H9 (cell line): ENCODE data around the gene DCAF6. TPM values are rescaled to one million over a fixed set of nuclear protein-coding genes. Genes with fewer than 3 reads are reported as not detected.

Source experiments
- DNase-seq: peaks from one replicate; pipeline ENCODE4 v3.0.0-alpha.2; 2017
- H2AFZ ChIP-seq: one replicate; pipeline ENCODE4 v1.6.1; 2013; ENCODE audit warnings: mild to moderate bottlenecking, low read length, control low read depth, moderate library complexity
- H2AK5ac ChIP-seq: 2 replicates; pipeline ENCODE4 v1.6.1; 2013; ENCODE audit warnings: low read length, control low read depth, mixed read lengths; ENCODE audit not compliant: insufficient read length
- H2BK120ac ChIP-seq: one replicate; pipeline ENCODE4 v1.6.1; 2013; ENCODE audit warnings: low read depth, mild to moderate bottlenecking, low read length, control low read depth, inconsistent platforms; ENCODE audit not compliant: poor library complexity, severe bottlenecking
- H2BK12ac ChIP-seq: 2 replicates; pipeline ENCODE4 v1.6.1; 2013; ENCODE audit warnings: low read length, control low read depth, mixed read lengths, low read depth; ENCODE audit not compliant: insufficient read length
- H2BK15ac ChIP-seq: 2 replicates; pipeline ENCODE4 v1.6.1; 2013; ENCODE audit warnings: low read depth, low read length, control low read depth
- H2BK20ac ChIP-seq: one replicate; pipeline ENCODE4 v1.6.1; 2013; ENCODE audit warnings: low read depth, mild to moderate bottlenecking, low read length, control low read depth, inconsistent platforms; ENCODE audit not compliant: poor library complexity, severe bottlenecking
- H2BK5ac ChIP-seq: 2 replicates; pipeline ENCODE4 v1.6.1; 2013; ENCODE audit warnings: low read length, control low read depth, mixed read lengths; ENCODE audit not compliant: insufficient read length
- H3K14ac ChIP-seq: 2 replicates; pipeline ENCODE4 v1.6.1; 2013; ENCODE audit warnings: low read length, control low read depth; ENCODE audit not compliant: insufficient read depth
- H3K18ac ChIP-seq: 2 replicates; pipeline ENCODE4 v1.6.1; 2013; ENCODE audit warnings: low read depth, mild to moderate bottlenecking, mixed read lengths, low read length, control low read depth; ENCODE audit not compliant: insufficient read length
- H3K23ac ChIP-seq: 2 replicates; pipeline ENCODE4 v1.6.1; 2013; ENCODE audit warnings: low read length, control low read depth, mixed read lengths, low read depth; ENCODE audit not compliant: insufficient read length
- H3K23me2 ChIP-seq: 2 replicates; pipeline ENCODE4 v1.6.1; 2013; ENCODE audit warnings: low read depth, mild to moderate bottlenecking, mixed read lengths, low read length, control low read depth; ENCODE audit not compliant: insufficient read length, poor library complexity, severe bottlenecking
- H3K27ac ChIP-seq: 2 replicates; pipeline ENCODE4 v1.5.1; 2013; ENCODE audit warnings: low read length, control low read depth, mixed read lengths, low read depth; ENCODE audit not compliant: insufficient read length
- H3K27me3 ChIP-seq: 2 replicates; pipeline ENCODE4 v1.6.1; 2013; ENCODE audit warnings: low read length, control low read depth, inconsistent platforms; ENCODE audit not compliant: insufficient read depth
- H3K4ac ChIP-seq: 2 replicates; pipeline ENCODE4 v1.6.1; 2013; ENCODE audit warnings: low read depth, mild to moderate bottlenecking, control low read depth, inconsistent platforms, low read length, moderate library complexity
- H3K4me1 ChIP-seq: 2 replicates; pipeline ENCODE4 v1.6.1; 2013; ENCODE audit warnings: low read length, control low read depth, inconsistent platforms; ENCODE audit not compliant: insufficient read depth
- H3K4me2 ChIP-seq: 2 replicates; pipeline ENCODE4 v1.6.1; 2013; ENCODE audit warnings: low read length, control low read depth, mixed read lengths; ENCODE audit not compliant: insufficient read length, insufficient read depth
- H3K56ac ChIP-seq: 2 replicates; pipeline ENCODE4 v1.6.1; 2013; ENCODE audit warnings: low read depth, mild to moderate bottlenecking, mixed read lengths, low read length, control low read depth; ENCODE audit not compliant: insufficient read length
- H3K79me1 ChIP-seq: 2 replicates; pipeline ENCODE4 v1.6.1; 2013; ENCODE audit warnings: low read depth, mild to moderate bottlenecking, moderate library complexity, low read length, control low read depth, inconsistent platforms; ENCODE audit not compliant: insufficient read depth, poor library complexity, severe bottlenecking
- H3K79me2 ChIP-seq: 2 replicates; pipeline ENCODE4 v1.6.1; 2013; ENCODE audit warnings: low read length, control low read depth, inconsistent platforms; ENCODE audit not compliant: insufficient read depth
- H3K9ac ChIP-seq: 2 replicates; pipeline ENCODE4 v1.6.1; 2013; ENCODE audit warnings: low read length, control low read depth, mixed read lengths; ENCODE audit not compliant: insufficient read length; ENCODE audit errors: extremely low read depth
- H3K9me3 ChIP-seq: one replicate; pipeline ENCODE4 v1.6.1; 2013; ENCODE audit warnings: low read depth, low read length, inconsistent platforms; ENCODE audit not compliant: control insufficient read depth
- H3T11ph ChIP-seq: one replicate; pipeline ENCODE4 v1.6.1; 2013; ENCODE audit warnings: mild to moderate bottlenecking, low read length, control low read depth, inconsistent platforms
- H4K20me1 ChIP-seq: one replicate; pipeline ENCODE4 v1.6.1; 2013; ENCODE audit not compliant: control insufficient read depth, insufficient read length, insufficient read depth
- H4K5ac ChIP-seq: 2 replicates; pipeline ENCODE4 v1.6.1; 2013; ENCODE audit warnings: low read depth, mild to moderate bottlenecking, mixed read lengths, low read length, control low read depth; ENCODE audit not compliant: insufficient read length
- H4K8ac ChIP-seq: replicated peaks from 2 replicates; pipeline ENCODE4 v1.6.1; 2013; ENCODE audit warnings: low read length, control low read depth, mixed read lengths, low read depth; ENCODE audit not compliant: insufficient read length
- H4K91ac ChIP-seq: 2 replicates; pipeline ENCODE4 v1.6.1; 2013; ENCODE audit warnings: low read depth, mild to moderate bottlenecking, moderate library complexity, mixed read lengths, low read length, control low read depth; ENCODE audit not compliant: insufficient read length
- H3K27ac Mint-ChIP-seq, 3 experiments: 2 replicates in 2 of 3; 3 replicates in 1 of 3; pipeline ENCODE4 v1.8.0; 2020 to 2021; ENCODE audit warnings: mixed read lengths in 3 of 3, mild to moderate bottlenecking in 1 of 3, moderate library complexity in 1 of 3
- H3K27me3 Mint-ChIP-seq: 2 replicates; pipeline ENCODE4 v1.8.0; 2021; ENCODE audit warnings: low read depth, mild to moderate bottlenecking, moderate library complexity, mixed read lengths
- H3K36me3 Mint-ChIP-seq, 3 experiments: 2 replicates in 2 of 3; 3 replicates in 1 of 3; pipeline ENCODE4 v1.8.0; 2020 to 2021; ENCODE audit warnings: low read depth in 3 of 3, mixed read lengths in 3 of 3; ENCODE audit not compliant: insufficient read depth in 1 of 3
- H3K4me1 Mint-ChIP-seq, 2 experiments: 2 replicates each; pipeline ENCODE4 v1.8.0; 2020; ENCODE audit warnings: mixed read lengths in 2 of 2
- H3K4me3 Mint-ChIP-seq, 2 experiments: 2 replicates in 1 of 2; 3 replicates in 1 of 2; pipeline ENCODE4 v1.8.0; 2020 to 2021; ENCODE audit warnings: mild to moderate bottlenecking in 2 of 2, mixed read lengths in 2 of 2, moderate library complexity in 1 of 2
- H3K9me3 Mint-ChIP-seq, 2 experiments: 2 replicates in 1 of 2; 3 replicates in 1 of 2; pipeline ENCODE4 v1.8.0; 2020; ENCODE audit warnings: mild to moderate bottlenecking in 2 of 2, mixed read lengths in 2 of 2, moderate library complexity in 1 of 2
- CTCF ChIP-seq: fragments of 200-600 bp; sonication (generic); conservative IDR thresholded peaks from 3 replicates; pipeline ENCODE4 v1.8.0; 2021; ENCODE audit warnings: antibody characterized with exemption, mild to moderate bottlenecking
- WGBS: extraction: QIAGEN DNeasy Blood & Tissue Kit; methylation state at CpG from one replicate; pipeline ENCODE4 v1.1.7; 2013; ENCODE audit warnings: missing lambda C conversion rate, low lambda C conversion rate, mixed read lengths; ENCODE audit not compliant: insufficient read length; ENCODE audit errors: extremely low coverage; 5-methylcytosine and 5-hydroxymethylcytosine counted together
- total RNA-seq: library from RNA; stranded (reverse); gene quantifications from 2 replicates; pipeline ENCODE4 v1.2.1, GENCODE V29; 2021

The DCAF6 gene
- total RNA-seq, 1 experiment from 2014 or later: 16.0 TPM

- Histone ChIP-seq H3K79me1 (no peaks in the 10 kb centered on the region), H2BK5ac (no peak overlapping the region), H3K18ac (no peak overlapping the region), H3K79me2 (no peaks in the 10 kb centered on the region), H2BK15ac (no peak overlapping the region), H3K14ac (no peak overlapping the region), H2AK5ac (no peak overlapping the region), H3K23me2 (no peaks in the 10 kb centered on the region), H2BK120ac (no peak overlapping the region), H4K91ac (no peak overlapping the region), H3K23ac (no peak overlapping the region), H4K20me1 (no peaks in the 10 kb centered on the region), H3K4me2 (no peak overlapping the region), H3K4me1 (no peaks in the 10 kb centered on the region), H3K9ac (no peak overlapping the region), H4K5ac (no peak overlapping the region), H3K4ac (no peak overlapping the region), H3K27ac (no peak overlapping the region), H4K8ac (no peak overlapping the region), H3K9me3 (no peaks in the 10 kb centered on the region), H3T11ph (no peak overlapping the region), H2AFZ (no peak overlapping the region), H3K27me3 (no peaks in the 10 kb centered on the region), H2BK20ac (no peak overlapping the region), H3K56ac (no peak overlapping the region), H2BK12ac (no peak overlapping the region)
- Mint-ChIP-seq H3K27ac (no peak overlapping the region), H3K4me1 (no peaks in the 10 kb centered on the region), H3K9me3 (peaks cover 0 to 4% of the 10 kb centered on the region in 2 experiments; a peak in 1 of 5 replicates), H3K4me3 (no peak overlapping the region), H3K36me3 (peaks cover 0 to 12% (median 6%) of the 10 kb centered on the region in 3 experiments; a peak in 4 of 7 replicates), H3K27me3 (no peaks in the 10 kb centered on the region)
- no peak for DNase-seq
- TF ChIP-seq CTCF: no peak
- WGBS: no CpG with 5 or more reads among the region's 1 CpG
These were observed 120.9 kb downstream of the DCAF6 start for GRCh38 chr1:168057355-168057754.
